Measurements from ENCODE around the gene ITM2C.

- TF ChIP-seq EHMT2 (IDR thresholded peaks at IDR 0.05; ENCODE audit: borderline replicate concordance, low read depth, low read length) = no peak
- TF ChIP-seq ELF1 (CRISPR knock-in tag; IDR thresholded peaks at IDR 0.05) = no peak
- no peak for TF ChIP-seq NR2F1 (CRISPR knock-in tag; IDR thresholded peaks at IDR 0.05)
- no peak for TF ChIP-seq CTCF (CRISPR knock-in tag; IDR thresholded peaks at IDR 0.05)
- no peak for TF ChIP-seq SRY (CRISPR knock-in tag; IDR thresholded peaks at IDR 0.05)
- TF ChIP-seq FOXM1 (CRISPR knock-in tag; IDR thresholded peaks at IDR 0.05) = no peak
- no peak for TF ChIP-seq EZH2 (conservative IDR thresholded peaks at IDR 0.05; ENCODE audit: low read depth, low read length)
- TF ChIP-seq HDAC2 (CRISPR knock-in tag; IDR thresholded peaks at IDR 0.05) = no peak
- TF ChIP-seq ZNF225 (CRISPR knock-in tag; IDR thresholded peaks at IDR 0.05) = no peak
- TF ChIP-seq CHD2 (IDR thresholded peaks at IDR 0.05; ENCODE audit: low read depth, low read length) = no peak
- TF ChIP-seq TBL1XR1 (IDR thresholded peaks at IDR 0.05; ENCODE audit: borderline replicate concordance, low read length, partially characterized antibody) = no peak
These were observed 21.5 kb downstream of the ITM2C start for GRCh38 chr2:230886206-230886605.
